ENCODE results near the gene GLMP.
"Not testable (repeated sequence)": the region's sequence is repeated elsewhere in the genome, so short reads cannot be mapped to it uniquely, and the experiment has no call there.

Gene GLMP

GRCh38 chr1:156295391-156295947 is at the start of gene GLMP:
Gene GLMP (minus strand): TSS chr1:156295679. CDS start chr1:156295645, 34 bp downstream.
- peak; percentile 60 for DNase-seq
- ATAC-seq = peak; percentile 75

GRCh38 chr1:156344409-156344808 is 48.9 kb upstream of the GLMP start:
- ATAC-seq = no peak
- no peak for DNase-seq

DNA sequence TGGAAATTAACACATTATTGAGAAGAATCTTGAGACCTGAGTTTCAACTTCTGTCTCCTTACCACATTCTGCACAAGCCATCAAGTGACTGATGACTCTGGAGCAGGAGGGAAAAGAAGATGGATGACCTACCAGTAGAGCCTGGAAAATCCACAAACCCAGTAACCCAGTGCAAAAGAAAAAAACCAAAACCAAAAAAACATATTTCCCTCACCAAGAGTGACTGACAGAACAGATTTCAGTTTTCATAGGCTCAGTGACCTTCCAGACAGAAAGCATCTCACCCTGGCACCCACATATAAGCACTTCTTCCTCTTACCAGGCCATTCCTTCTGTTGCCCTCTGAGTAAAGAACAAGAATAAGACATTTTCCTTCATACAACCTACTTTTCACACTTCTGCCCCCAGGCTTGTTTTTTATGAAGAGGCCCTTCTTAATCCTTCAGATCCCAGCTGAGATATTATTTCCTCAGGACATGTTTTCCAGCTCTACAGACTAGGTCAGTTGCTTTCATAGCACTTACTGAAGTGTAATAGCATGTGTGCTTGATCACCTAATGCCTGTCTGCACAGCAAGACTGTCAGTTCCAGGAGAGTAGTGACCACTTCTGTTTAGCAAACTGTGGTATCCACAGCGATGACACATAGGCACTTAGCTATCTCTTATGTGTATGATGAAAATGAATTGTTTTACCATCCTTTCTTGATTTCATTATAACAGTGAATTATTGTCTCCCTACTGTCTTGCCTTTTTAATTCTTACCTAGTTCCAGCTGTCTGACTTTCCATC is 46.9 kb upstream of the GLMP start:
- no peak for ATAC-seq
- DNase-seq = no peak

GRCh38 chr1:156338180-156338976 is 42.9 kb upstream of the GLMP start, which contains the start of the genes CCT3 and TSACC:
Gene CCT3 (minus strand): TSS chr1:156338292. CDS start chr1:156338184, 108 bp downstream.
Gene TSACC (plus strand): TSS chr1:156338526. CDS start chr1:156339758, 1,232 bp downstream.
- peak; percentile 96 for ATAC-seq

GRCh38 chr1:156337888-156338179 is 42.4 kb upstream of the GLMP start:
- DNase-seq = no peak

More at GRCh38 chr1:156338180-156338976, 42.9 kb upstream of the GLMP start, which contains the start of the genes CCT3 and TSACC:
- peak; percentile 100 for DNase-seq

GRCh38 chr1:156337052-156337887 is 41.8 kb upstream of the GLMP start:
- ATAC-seq (no peak), DNase-seq (peak; percentile 24)

More at GRCh38 chr1:156337888-156338179, 42.4 kb upstream of the GLMP start:
- no peak for ATAC-seq

- DNase-seq = peak; percentile 16
- no peak for ATAC-seq
Observed at GRCh38 chr1:156336242-156336641, 40.8 kb upstream of the GLMP start.

- DNase-seq = not testable (repeated sequence)
Observed at GRCh38 chr1:156323179-156323578, 27.7 kb upstream of the GLMP start.

GRCh38 chr1:156320560-156320959 is 25.1 kb upstream of the GLMP start:
- ATAC-seq = no peak
- no peak for DNase-seq

More at GRCh38 chr1:156323179-156323578, 27.7 kb upstream of the GLMP start:
- not testable (repeated sequence) for ATAC-seq

- ATAC-seq = no peak
- DNase-seq = no peak
Observed at GRCh38 chr1:156319664-156320063, 24.2 kb upstream of the GLMP start.

DNA sequence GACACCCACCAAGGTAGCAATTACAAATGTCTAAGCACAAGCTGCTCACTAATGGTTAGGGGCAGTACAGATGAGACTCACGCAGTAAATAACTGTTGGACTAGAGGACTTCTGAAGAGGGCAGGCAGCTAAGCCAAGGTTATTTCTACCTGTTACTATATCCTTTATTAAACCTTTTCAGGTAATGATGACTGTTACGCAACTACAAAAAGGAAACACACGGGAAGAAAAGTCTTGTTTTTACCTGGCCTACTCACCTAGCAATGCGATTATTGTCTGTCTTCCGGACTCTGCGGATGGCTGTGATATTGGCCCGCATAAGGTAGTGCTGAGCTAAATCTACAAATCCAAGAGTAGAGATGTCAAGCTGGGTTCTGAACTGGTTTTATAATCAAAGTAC is 21.4 kb upstream of the GLMP start:
- no peak for ATAC-seq
- no peak for DNase-seq

GRCh38 chr1:156310962-156311361 is 15.5 kb upstream of the GLMP start:
- ATAC-seq (no peak), DNase-seq (no peak)

DNA sequence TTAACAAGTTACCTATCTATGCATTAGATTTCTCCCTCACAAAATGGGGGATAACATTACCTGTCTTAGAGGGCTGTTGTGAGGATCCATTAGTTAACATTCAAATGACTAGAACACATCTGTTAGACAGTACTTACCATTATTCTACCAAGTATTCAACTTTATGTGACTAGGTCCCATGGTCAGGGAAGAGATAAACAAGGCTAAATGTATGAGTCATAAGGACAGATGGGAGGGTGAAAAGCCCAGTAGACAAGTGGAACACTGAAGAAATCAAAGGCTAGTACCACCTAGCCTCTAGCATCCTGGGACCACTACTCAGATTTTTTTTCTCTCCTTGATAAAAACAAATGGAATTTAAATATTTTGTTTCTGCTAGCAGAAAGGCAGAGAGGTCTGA is 12.6 kb upstream of the GLMP start:
- DNase-seq (no peak), ATAC-seq (no peak)

- no peak for DNase-seq
- no peak for ATAC-seq
Observed at GRCh38 chr1:156305215-156305614, 9.7 kb upstream of the GLMP start.

- ATAC-seq = no peak
Observed at GRCh38 chr1:156303241-156303640, 7.8 kb upstream of the GLMP start.

GRCh38 chr1:156298852-156299357 is 3.4 kb upstream of the GLMP start, which contains the start of gene VHLL:
Gene VHLL (minus strand): TSS chr1:156299307. CDS start chr1:156299189, 118 bp downstream.
- no peak for ATAC-seq
- DNase-seq = no peak

More at GRCh38 chr1:156303241-156303640, 7.8 kb upstream of the GLMP start:
- no peak for DNase-seq

GRCh38 chr1:156293895-156294294 is 1.6 kb downstream of the GLMP start:
- ATAC-seq (no peak), DNase-seq (no peak)

DNA sequence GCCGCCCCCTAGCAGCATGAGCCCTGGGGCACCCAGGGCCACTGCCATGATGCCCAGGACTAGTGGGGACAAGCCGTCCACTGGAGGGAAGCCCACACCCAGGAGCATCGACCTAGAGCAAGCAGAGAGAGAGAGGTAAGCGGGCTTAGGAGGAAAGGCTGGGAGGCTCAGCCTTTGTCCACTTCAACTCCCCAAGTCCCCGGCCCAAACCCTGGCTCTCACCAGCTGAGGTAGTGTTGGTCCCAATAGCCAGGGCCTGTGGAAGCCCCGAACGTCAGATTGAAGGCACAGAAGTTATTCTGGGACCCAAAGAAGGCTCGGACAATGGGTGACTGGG is 2.4 kb downstream of the GLMP start:
- DNase-seq (no peak), ATAC-seq (no peak)

GRCh38 chr1:156291226-156292061 is 4.0 kb downstream of the GLMP start:
- DNase-seq = peak; percentile 28
- ATAC-seq = peak; percentile 50

DNA sequence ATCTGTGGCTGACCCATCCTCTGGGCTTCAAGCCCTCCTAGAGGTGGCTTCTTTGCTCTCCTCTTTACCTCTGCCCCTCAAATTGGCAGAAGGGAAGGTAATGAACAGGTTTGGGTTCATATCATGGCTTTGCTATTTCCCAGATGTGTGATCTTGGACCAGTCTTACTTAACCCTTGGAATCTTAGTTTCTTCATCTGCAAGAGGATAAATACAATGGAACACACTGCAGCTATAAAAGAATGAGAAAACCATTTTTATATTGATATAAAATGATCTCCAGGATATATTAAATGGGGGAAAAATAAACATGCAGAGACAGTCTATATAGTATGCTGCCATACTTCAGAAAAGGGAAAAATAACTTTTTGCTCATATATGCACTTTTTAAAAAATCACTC is 5.6 kb downstream of the GLMP start:
- DNase-seq (no peak), ATAC-seq (no peak)

DNA sequence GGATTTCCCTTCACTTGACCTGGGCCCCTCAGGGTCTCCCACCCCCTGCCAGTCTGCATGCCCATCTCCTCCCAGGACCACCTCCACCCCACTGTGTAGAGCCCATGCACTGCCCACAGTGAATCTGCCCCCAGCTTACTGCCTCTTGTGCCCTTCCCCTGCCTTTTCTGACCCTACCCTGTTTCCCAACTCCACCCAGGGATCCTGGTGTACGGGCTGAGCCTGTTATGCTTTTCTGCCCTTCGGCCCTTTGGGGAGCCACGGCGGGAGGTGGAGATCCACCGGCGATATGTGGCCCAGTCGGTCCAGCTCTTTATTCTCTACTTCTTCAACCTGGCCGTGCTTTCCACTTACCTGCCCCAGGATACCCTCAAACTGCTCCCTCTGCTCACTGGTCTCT is 9.4 kb downstream of the GLMP start:
- ATAC-seq = no peak
- DNase-seq = no peak
